Common myeloid progenitor, CD34-positive (primary cell): ENCODE data around the gene NGB.

Source experiments
- CTCF ChIA-PET: fragments of 350-600 bp; sonication (Branson Sonifier 250); formaldehyde crosslinking; loops from one replicate; lab custom pipeline; 2021; ENCODE audit warnings: antibody characterized with exemption; lab: Charles Lee
- POLR2A ChIA-PET: fragments of 350-600 bp; sonication (Branson Sonifier 250); formaldehyde crosslinking; loops from one replicate; lab custom pipeline; 2021; ENCODE audit warnings: antibody characterized with exemption; lab: Charles Lee
- DNase-seq, 3 donors: peaks; one replicate each; pipeline versions ENCODE4 v3.0.0 to v3.0.0-alpha.2; 2013
- H3K27ac ChIP-seq, 2 experiments: 1 replicate in 1 of 2; 2 replicates in 1 of 2; pipeline ENCODE4 v1.7.0; 2013; ENCODE audit warnings: inconsistent platforms in 2 of 2, low read length in 2 of 2, mild to moderate bottlenecking in 2 of 2, low read depth in 1 of 2, moderate library complexity in 1 of 2; ENCODE audit not compliant: severe bottlenecking in 2 of 2, insufficient read depth in 1 of 2, poor library complexity in 1 of 2
- H3K27me3 ChIP-seq, 5 experiments: replicated peaks in 2 of 5; 1 replicate in 3 of 5; 2 replicates in 2 of 5; pipeline versions ENCODE4 v1.6.1 to v1.7.0; 2013; ENCODE audit warnings: low read length in 4 of 5, mild to moderate bottlenecking in 2 of 5, moderate library complexity in 2 of 5, inconsistent platforms in 1 of 5; ENCODE audit not compliant: insufficient read depth in 5 of 5, control insufficient read depth in 4 of 5
- H3K36me3 ChIP-seq, 4 experiments: 1 replicate in 2 of 4; 2 replicates in 2 of 4; pipeline versions ENCODE4 v1.6.1 to v1.7.0; 2013; ENCODE audit warnings: low read length in 3 of 4, control low read depth in 1 of 4, mild to moderate bottlenecking in 1 of 4; ENCODE audit not compliant: control insufficient read depth in 4 of 4, insufficient read depth in 4 of 4
- H3K4me1 ChIP-seq, 4 experiments: 1 replicate in 3 of 4; 2 replicates in 1 of 4; pipeline versions ENCODE4 v1.6.1 to v1.7.1; 2013; ENCODE audit warnings: low read length in 3 of 4, mild to moderate bottlenecking in 3 of 4, control low read depth in 1 of 4, inconsistent platforms in 1 of 4, moderate library complexity in 1 of 4; ENCODE audit not compliant: control insufficient read depth in 4 of 4, insufficient read depth in 4 of 4; ENCODE audit errors: control extremely low read depth in 1 of 4
- H3K4me3 ChIP-seq, 7 experiments: 1 replicate in 4 of 7; 2 replicates in 3 of 7; pipeline versions ENCODE4 v1.5.1 to v1.7.0; 2013; ENCODE audit warnings: mild to moderate bottlenecking in 7 of 7, low read length in 6 of 7, moderate library complexity in 6 of 7, inconsistent platforms in 2 of 7, low read depth in 2 of 7, control low read depth in 1 of 7; ENCODE audit not compliant: insufficient read depth in 4 of 7, control insufficient read depth in 1 of 7; ENCODE audit errors: extremely low read depth in 1 of 7
- H3K9me3 ChIP-seq, 5 experiments: 1 replicate in 4 of 5; 2 replicates in 1 of 5; pipeline versions ENCODE4 v1.6.1 to v1.7.1; 2013; ENCODE audit warnings: low read length in 4 of 5, mild to moderate bottlenecking in 2 of 5, inconsistent platforms in 1 of 5, low read depth in 1 of 5, moderate library complexity in 1 of 5; ENCODE audit not compliant: control insufficient read depth in 4 of 5, insufficient read depth in 2 of 5; ENCODE audit errors: control extremely low read depth in 1 of 5
- WGBS: methylation state at CpG from one replicate; pipeline ENCODE4 v1.1.5; 2013; ENCODE audit not compliant: insufficient coverage; 5-methylcytosine and 5-hydroxymethylcytosine counted together

The NGB gene

GRCh38 chr14:77222546-77223225 lies 48.3 kb downstream of the NGB start:
- WGBS = 89% methylated on average over 8 of the region's 10 CpGs
- CTCF ChIA-PET = interaction anchor here (1.5 to 1.6 kb wide), 3 partner anchors 11 to 70 kb away, joined by 4 to 6 read pairs (median 4); no protein-coding TSS in a partner anchor
- Histone ChIP-seq H3K27ac (no peak overlapping the region), H3K4me3 (no peak overlapping the region), H3K9me3 (no peaks in the 10 kb centered on the region), H3K36me3 (no peaks in the 10 kb centered on the region), H3K4me1 (peaks cover 0 to 10% (median 3%) of the 10 kb centered on the region in 4 experiments), H3K27me3 (peaks cover 0 to 19% (median 2%) of the 10 kb centered on the region in 5 experiments)
- DNase-seq = no peak
- POLR2A ChIA-PET = no interaction called here

DNA sequence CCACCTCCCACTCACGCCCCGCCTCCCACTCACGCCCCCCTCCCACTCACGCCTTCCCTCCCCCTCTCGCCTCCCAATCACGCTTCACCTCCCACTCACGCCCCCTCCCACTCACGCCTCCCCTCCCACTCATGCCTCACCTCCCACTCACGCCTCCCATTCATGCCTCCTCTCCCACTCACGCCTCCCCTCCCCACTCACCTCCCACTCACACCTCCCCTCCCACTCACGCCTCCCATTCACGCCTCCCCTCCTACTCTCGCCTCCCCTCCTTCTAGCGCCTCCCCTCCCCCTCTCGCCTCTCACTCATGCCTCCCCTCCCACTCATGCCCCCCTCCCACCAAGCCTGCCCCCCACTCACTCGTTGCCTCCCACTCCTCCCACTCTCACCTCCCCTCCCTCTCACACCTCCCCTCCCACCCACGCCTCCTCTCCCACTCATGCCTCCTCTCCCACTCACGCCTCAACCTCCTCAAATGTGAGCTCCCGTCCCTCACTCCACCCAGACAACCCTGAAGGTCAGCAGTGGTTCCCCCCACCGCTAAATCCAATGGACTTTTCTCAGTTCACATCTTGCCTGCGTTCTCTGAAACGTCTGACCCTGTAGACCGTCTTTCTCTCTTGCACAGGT lies 49.6 kb downstream of the NGB start:
- Histone ChIP-seq H3K27ac (no peak overlapping the region), H3K9me3 (no peaks in the 10 kb centered on the region), H3K36me3 (no peaks in the 10 kb centered on the region), H3K4me3 (no peak overlapping the region), H3K4me1 (peaks cover 0 to 10% (median 3%) of the 10 kb centered on the region in 4 experiments), H3K27me3 (peaks cover 0 to 28% (median 5%) of the 10 kb centered on the region in 5 experiments)
- POLR2A ChIA-PET = no interaction called here
- 83% methylated on average over 12 of the region's 23 CpGs for WGBS
- CTCF ChIA-PET = interaction anchor here (1.6 kb wide), 2 partner anchors 9 to 16 kb away, joined by 4 read pairs; no protein-coding TSS in a partner anchor
- DNase-seq = no peak

- Histone ChIP-seq H3K9me3 (no peaks in the 10 kb centered on the region), H3K4me1 (peaks cover 0 to 10% (median 3%) of the 10 kb centered on the region in 4 experiments), H3K27ac (no peak overlapping the region), H3K36me3 (no peaks in the 10 kb centered on the region), H3K4me3 (no peak overlapping the region), H3K27me3 (peaks cover 0 to 34% (median 10%) of the 10 kb centered on the region in 5 experiments)
- ChIA-PET POLR2A (no interaction called here), CTCF (no interaction called here)
- DNase-seq = no peak
- WGBS = 68% methylated on average over 10 of the region's 24 CpGs
These were observed 50.6 kb downstream of the NGB start for GRCh38 chr14:77220246-77221017.

DNA sequence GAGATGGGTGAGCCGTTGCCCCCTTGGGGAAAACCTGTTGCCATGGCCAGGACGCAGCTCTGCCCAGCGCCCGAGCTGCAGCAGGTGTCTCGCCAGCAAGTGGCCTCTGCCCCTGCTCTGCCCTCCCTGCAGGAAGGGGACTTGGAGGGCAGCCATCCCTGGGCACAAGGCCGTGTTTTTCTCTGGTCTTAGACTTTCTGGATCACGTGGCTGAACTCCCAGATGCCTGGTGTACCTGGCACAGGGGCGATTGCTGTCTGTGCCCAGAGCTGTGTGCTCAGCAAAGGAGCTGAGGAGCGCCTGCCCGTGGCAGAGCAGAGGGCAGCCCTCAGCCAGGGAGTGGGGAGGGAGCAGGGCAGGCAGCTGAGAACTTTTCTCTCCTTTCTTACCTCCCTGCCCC lies 51.4 kb downstream of the NGB start:
- CTCF ChIA-PET = no interaction called here
- no peaks in the 10 kb centered on the region for H3K36me3 ChIP-seq
- WGBS = 60% methylated on average over 10 of the region's 10 CpGs
- no peak overlapping the region for H3K4me3 ChIP-seq
- no peak overlapping the region for H3K27ac ChIP-seq
- POLR2A ChIA-PET = no interaction called here
- H3K9me3 ChIP-seq = no peaks in the 10 kb centered on the region
- DNase-seq = no peak
- peaks cover 0 to 10% (median 3%) of the 10 kb centered on the region in 4 experiments for H3K4me1 ChIP-seq
- peaks cover 0 to 39% (median 10%) of the 10 kb centered on the region in 5 experiments for H3K27me3 ChIP-seq

DNA sequence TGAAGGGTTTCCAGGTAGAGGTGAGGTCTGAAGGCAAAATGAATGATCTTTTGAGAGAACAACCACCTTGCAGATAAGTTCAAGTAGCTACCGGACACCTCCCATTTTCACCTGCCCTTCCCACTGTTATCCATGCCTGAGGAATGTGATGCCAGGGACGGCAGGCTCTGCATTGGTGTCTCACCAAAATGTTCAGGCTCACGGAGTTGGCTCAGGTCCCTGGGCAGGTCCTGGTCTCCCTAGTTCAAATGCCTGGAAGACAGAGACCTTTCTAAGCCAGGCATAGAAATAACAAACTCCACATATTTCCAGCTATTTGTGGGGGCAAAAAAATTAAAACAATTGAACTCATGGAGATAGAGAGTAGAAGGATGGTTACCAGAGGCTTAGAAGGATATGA lies 53.5 kb downstream of the NGB start:
- 80% methylated on average over 3 of the region's 3 CpGs for WGBS
- ChIA-PET POLR2A (no interaction called here), CTCF (interaction anchor here (0.9 to 1.3 kb wide), 3 partner anchors 14 to 66 kb away, joined by 3 to 4 read pairs (median 4); no protein-coding TSS in a partner anchor)
- Histone ChIP-seq H3K4me3 (no peak overlapping the region), H3K27me3 (peaks cover 0 to 44% (median 5%) of the 10 kb centered on the region in 5 experiments), H3K4me1 (peaks cover 0 to 7% (median 3%) of the 10 kb centered on the region in 4 experiments), H3K27ac (no peak overlapping the region), H3K9me3 (no peaks in the 10 kb centered on the region), H3K36me3 (no peaks in the 10 kb centered on the region)
- DNase-seq = no peak
